GM12873 (cell line): ENCODE results near the gene PLCB1.

ENCODE experiments used
- TF ChIP-seq, protein P1 (sequence below): IDR thresholded peaks from 2 replicates; pipeline ENCODE4 v1.5.1; 2012; ENCODE audit warnings: low read depth, mild to moderate bottlenecking, moderate library complexity, low read length, control low read depth; ENCODE audit not compliant: insufficient read depth; ENCODE audit errors: missing control alignments

Gene PLCB1

DNA sequence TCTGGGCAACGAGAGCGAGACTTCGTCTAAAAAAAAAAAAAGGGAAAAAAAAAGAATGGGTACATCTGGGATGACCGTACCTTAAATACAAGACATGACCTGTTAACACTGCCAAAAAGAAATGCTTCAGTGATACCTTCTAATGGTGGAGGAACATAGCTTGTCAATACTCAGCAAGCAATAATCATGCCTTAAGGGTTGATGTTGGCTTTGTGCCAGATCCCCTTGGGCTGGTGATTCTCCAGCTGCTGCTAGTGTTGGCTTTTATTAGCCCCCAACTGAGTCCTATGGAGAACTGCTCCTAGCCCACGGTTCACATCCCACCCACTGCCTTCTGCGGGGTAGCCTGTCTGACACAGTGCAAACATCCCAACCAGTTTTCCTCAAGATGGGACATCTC lies 134.9 kb downstream of the PLCB1 start:
- TF ChIP-seq, protein P1, sequence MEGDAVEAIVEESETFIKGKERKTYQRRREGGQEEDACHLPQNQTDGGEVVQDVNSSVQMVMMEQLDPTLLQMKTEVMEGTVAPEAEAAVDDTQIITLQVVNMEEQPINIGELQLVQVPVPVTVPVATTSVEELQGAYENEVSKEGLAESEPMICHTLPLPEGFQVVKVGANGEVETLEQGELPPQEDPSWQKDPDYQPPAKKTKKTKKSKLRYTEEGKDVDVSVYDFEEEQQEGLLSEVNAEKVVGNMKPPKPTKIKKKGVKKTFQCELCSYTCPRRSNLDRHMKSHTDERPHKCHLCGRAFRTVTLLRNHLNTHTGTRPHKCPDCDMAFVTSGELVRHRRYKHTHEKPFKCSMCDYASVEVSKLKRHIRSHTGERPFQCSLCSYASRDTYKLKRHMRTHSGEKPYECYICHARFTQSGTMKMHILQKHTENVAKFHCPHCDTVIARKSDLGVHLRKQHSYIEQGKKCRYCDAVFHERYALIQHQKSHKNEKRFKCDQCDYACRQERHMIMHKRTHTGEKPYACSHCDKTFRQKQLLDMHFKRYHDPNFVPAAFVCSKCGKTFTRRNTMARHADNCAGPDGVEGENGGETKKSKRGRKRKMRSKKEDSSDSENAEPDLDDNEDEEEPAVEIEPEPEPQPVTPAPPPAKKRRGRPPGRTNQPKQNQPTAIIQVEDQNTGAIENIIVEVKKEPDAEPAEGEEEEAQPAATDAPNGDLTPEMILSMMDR, result no peak

DNA sequence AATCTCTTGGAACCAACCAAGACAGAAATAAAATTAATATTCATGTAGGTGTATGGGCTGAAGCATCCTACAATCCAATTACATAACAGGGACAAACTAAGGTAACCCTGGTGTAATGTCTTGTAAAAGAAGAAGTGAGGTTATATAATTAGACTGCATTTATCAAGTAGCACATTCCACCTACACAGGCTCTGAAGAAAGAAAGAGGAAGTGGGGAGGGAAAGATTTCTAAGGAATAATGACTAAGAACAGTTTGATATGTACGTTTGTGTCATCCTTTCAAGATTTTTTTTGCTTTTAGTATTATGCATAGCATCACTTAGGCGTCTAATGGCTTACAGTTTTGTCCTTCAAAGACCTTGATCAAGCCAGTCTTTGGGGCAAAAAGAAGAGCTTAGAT lies 139.7 kb downstream of the PLCB1 start:
- TF ChIP-seq, protein P1, result no peak

DNA sequence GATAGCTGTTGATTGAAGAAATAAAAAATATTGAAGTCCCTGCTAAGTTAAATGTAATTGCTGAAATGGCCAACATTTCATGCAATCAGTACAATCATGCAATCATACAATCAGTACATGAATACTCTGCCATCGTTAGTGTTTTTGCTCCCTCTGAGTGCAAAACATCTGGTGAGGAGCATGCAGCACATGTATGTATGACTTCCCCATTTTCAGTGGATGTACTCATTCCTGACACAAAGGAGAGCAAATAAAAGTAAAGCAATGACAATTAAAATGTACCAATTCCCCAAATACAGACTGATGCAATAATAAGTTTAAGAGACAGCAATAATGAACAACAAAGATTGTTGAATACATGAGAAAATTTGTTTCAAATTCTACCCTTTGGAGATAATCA lies 140.7 kb downstream of the PLCB1 start:
- TF ChIP-seq, protein P1, result no peak

DNA sequence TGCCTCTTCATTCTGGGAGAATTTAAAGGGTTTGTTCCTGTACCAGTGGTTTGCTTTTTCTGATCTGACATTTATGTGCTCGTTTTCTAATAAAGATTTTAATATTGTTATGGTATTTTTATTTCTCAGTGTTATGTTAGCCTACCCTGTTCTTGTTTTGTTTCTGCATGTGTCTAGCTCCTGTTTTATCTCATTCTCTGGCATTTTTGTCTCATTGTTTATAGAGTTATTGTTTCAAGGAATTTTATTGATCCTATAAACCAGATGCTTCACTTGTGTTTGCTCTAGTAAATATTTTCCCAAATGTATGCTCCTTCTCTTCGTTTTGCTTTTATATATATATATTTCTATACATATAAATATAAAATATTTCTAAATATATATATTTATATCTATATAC lies 152.8 kb downstream of the PLCB1 start:
- TF ChIP-seq, protein P1, result no peak

DNA sequence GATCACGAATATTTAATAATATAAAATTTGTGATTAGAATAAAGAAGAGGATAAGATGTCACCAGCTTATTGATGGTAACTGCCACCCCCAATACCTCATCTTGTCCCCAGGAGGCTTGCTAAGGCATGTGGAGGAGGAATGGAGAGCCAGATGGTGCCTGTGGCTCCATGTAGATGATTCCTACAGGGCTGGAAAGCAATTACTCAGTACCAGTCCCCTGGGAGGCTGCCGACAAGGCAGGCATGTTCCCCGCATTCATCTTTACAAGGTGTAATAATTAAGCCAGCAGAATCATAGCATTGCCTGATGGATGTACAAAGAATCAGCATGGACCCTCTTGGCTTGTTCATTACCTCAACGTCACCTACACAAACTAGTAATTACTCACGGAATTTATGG lies 155.3 kb downstream of the PLCB1 start:
- TF ChIP-seq, protein P1, result no peak

DNA sequence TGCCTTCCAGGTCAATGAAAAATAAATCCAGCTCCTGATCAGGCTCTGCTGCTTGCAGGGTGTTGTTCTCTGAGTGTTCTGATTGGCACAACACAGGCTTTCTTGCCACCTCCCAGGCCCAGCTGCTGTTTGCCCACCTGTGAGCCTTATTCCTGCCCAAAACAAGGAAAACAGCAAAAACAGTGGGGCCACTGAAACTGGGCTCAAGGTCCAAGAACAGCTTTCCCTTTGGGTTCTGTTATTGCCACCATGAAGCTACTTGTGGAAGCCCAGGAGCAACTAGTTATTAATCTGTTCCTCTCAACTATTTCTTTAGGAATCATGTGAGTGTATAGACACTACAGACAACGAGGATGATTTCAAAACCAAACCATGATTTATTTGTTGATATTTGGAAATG lies 159.1 kb downstream of the PLCB1 start:
- TF ChIP-seq, protein P1, result no peak

DNA sequence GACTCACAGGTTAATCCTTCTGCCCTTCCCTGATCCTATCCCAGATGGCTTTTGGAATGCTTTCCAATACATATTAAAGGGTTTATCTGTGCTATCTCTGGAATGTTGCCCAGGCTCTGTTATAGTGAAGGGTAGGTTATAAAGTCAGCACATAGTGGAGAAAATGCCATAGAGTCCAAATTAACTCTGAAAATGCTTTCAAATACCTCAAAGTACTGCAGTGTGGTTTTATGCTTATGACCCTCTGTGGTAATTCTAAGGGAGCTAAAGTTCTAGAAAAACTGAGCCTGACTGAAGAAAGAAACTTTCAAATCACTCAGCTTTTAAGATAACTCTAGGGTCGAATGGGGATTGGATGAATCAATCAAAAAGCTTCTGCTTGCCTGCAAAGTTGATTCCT lies 159.8 kb downstream of the PLCB1 start:
- TF ChIP-seq, protein P1, result no peak
